WI38 (cell line): ENCODE results near the gene CCDC169.

Experiments
- H3K4me3 ChIP-seq: 2 replicates; pipeline ENCODE4 v1.5.1; 2011; ENCODE audit warnings: low read depth, mild to moderate bottlenecking, control low read depth, low read length
- CTCF ChIP-seq: IDR thresholded peaks from 2 replicates; pipeline ENCODE4 v1.5.1; 2012; ENCODE audit warnings: low read depth, mild to moderate bottlenecking, control low read depth, low read length

The CCDC169 gene

GRCh38 chr13:36282821-36283432 is 14.7 kb downstream of the CCDC169 start:
- no peak overlapping the region for H3K4me3 ChIP-seq
- peak; percentile 55; the same call in 1 of the 2 replicates for TF ChIP-seq CTCF

- TF ChIP-seq CTCF = no peak; the same call in none of the 2 replicates
- no peak overlapping the region for H3K4me3 ChIP-seq
Measured at GRCh38 chr13:36275190-36276002, 22.2 kb downstream of the CCDC169 start.

GRCh38 chr13:36273431-36273830 is 24.2 kb downstream of the CCDC169 start:
- no peak for TF ChIP-seq CTCF
- no peak overlapping the region for H3K4me3 ChIP-seq

- no peak for TF ChIP-seq CTCF
- no peak overlapping the region for H3K4me3 ChIP-seq
Measured at GRCh38 chr13:36261976-36262375, 35.6 kb downstream of the CCDC169 start.

- no peak for TF ChIP-seq CTCF
- H3K4me3 ChIP-seq = no peak overlapping the region
Measured at GRCh38 chr13:36261011-36261410, 36.6 kb downstream of the CCDC169 start.

- H3K4me3 ChIP-seq = no peak overlapping the region
- TF ChIP-seq CTCF = no peak
Measured at GRCh38 chr13:36259361-36260137, 38.1 kb downstream of the CCDC169 start.
